HFFc6 (cell line): ENCODE data around the gene NCBP1. TPM values are rescaled to one million over a fixed set of nuclear protein-coding genes. Genes with fewer than 3 reads are reported as not detected.

Experiments
- DNase-seq: peaks from one replicate; pipeline ENCODE4 v3.0.0-alpha.2; 2018
- H3K27ac Mint-ChIP-seq: 2 replicates; pipeline ENCODE4 v1.8.0; 2020; ENCODE audit warnings: mild to moderate bottlenecking, mixed read lengths
- H3K27me3 Mint-ChIP-seq: 2 replicates; pipeline ENCODE4 v1.8.0; 2021; ENCODE audit warnings: mild to moderate bottlenecking, moderate library complexity, mixed read lengths; ENCODE audit not compliant: insufficient read depth
- H3K36me3 Mint-ChIP-seq: 2 replicates; pipeline ENCODE4 v1.8.0; 2021; ENCODE audit warnings: low read depth, mixed read lengths
- H3K4me1 Mint-ChIP-seq: 2 replicates; pipeline ENCODE4 v1.8.0; 2020; ENCODE audit warnings: low read depth, mixed read lengths
- H3K4me3 Mint-ChIP-seq: 2 replicates; pipeline ENCODE4 v1.8.0; 2020; ENCODE audit warnings: mild to moderate bottlenecking, moderate library complexity, mixed read lengths
- H3K9me3 Mint-ChIP-seq: 2 replicates; pipeline ENCODE4 v1.8.0; 2020; ENCODE audit warnings: mild to moderate bottlenecking, mixed read lengths
- total RNA-seq, 6 experiments: library from RNA; stranded (reverse); fragmentation: NEBNext Ultra II Directional; extraction: Animal tissue kit (Norgen Biotek cat#: 25700); gene quantifications; 2 replicates in 1 of 6; 3 replicates in 5 of 6; pipeline ENCODE4 v1.2.3, GENCODE V29; 2021
- TF ChIP-seq, protein P1 (sequence below): fragments of 200-600 bp; sonication (generic); IDR thresholded peaks from 2 replicates; pipeline ENCODE4 v1.5.0; 2021; ENCODE audit warnings: antibody characterized with exemption, mild to moderate bottlenecking

The NCBP1 gene
- total RNA-seq, 6 experiments from 2014 or later: 36.5 to 46.3 (median 41.2) TPM

- no peaks in the 10 kb centered on the region for H3K9me3 Mint-ChIP-seq
- H3K4me3 Mint-ChIP-seq: no peak overlapping the region
- H3K36me3 Mint-ChIP-seq: peaks cover 6% of the 10 kb centered on the region
- DNase-seq: no peak
- H3K4me1 Mint-ChIP-seq: peaks cover 35% of the 10 kb centered on the region
- no peaks in the 10 kb centered on the region for H3K27me3 Mint-ChIP-seq
- TF ChIP-seq, protein P1, sequence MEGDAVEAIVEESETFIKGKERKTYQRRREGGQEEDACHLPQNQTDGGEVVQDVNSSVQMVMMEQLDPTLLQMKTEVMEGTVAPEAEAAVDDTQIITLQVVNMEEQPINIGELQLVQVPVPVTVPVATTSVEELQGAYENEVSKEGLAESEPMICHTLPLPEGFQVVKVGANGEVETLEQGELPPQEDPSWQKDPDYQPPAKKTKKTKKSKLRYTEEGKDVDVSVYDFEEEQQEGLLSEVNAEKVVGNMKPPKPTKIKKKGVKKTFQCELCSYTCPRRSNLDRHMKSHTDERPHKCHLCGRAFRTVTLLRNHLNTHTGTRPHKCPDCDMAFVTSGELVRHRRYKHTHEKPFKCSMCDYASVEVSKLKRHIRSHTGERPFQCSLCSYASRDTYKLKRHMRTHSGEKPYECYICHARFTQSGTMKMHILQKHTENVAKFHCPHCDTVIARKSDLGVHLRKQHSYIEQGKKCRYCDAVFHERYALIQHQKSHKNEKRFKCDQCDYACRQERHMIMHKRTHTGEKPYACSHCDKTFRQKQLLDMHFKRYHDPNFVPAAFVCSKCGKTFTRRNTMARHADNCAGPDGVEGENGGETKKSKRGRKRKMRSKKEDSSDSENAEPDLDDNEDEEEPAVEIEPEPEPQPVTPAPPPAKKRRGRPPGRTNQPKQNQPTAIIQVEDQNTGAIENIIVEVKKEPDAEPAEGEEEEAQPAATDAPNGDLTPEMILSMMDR: no peak
- H3K27ac Mint-ChIP-seq: no peak overlapping the region
Observed at GRCh38 chr9:97640325-97640724, 6.7 kb downstream of the NCBP1 start.

- TF ChIP-seq, protein P1: no peak
- H3K27ac Mint-ChIP-seq: no peak overlapping the region
- H3K4me3 Mint-ChIP-seq: no peak overlapping the region
- no peaks in the 10 kb centered on the region; the same call in 1 of the 2 replicates for H3K4me1 Mint-ChIP-seq
- no peaks in the 10 kb centered on the region for H3K9me3 Mint-ChIP-seq
- H3K36me3 Mint-ChIP-seq: peaks cover 19% of the 10 kb centered on the region
- no peaks in the 10 kb centered on the region for H3K27me3 Mint-ChIP-seq
- DNase-seq: no peak
Observed at GRCh38 chr9:97645720-97646119, 12.1 kb downstream of the NCBP1 start.

DNA sequence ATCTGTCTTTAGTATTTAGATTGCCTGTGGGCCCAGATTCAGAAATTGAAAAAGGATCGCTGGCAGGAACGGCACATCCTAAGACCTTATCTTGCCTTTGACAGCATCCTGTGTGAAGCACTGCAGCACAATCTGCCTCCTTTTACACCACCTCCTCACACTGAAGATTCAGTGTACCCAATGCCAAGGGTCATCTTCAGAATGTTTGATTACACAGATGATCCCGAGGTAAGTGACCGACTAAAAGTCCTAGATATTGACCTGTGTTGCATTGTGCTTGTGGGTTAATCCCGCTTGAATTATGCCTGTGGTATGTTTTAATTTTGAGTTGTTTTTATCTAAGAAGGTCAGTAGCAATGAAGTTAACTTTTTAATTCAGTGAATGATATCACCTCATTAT lies 14.4 kb downstream of the NCBP1 start:
- H3K27ac Mint-ChIP-seq: no peak overlapping the region
- peaks cover 11% of the 10 kb centered on the region for H3K4me1 Mint-ChIP-seq

DNA sequence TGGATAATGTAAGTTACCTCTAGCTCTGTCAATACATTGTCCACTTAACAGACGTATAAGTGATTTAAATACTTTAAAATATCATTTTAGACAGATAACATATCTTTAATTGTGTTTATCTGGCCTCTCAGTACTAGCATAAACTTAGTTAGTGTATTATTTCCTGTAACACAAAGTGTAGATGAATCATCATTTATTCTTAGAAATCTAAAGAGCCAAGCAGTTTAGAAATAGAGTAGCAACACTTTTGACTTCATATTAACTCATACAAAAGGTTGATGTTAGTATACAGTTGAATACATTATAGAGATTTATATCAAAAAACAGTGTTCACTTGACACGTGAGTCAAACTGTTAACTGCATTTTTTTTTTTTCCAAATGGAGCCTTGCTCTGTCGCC lies 18.0 kb downstream of the NCBP1 start:
- DNase-seq: no peak
- no peaks in the 10 kb centered on the region for H3K27me3 Mint-ChIP-seq
- no peaks in the 10 kb centered on the region for H3K9me3 Mint-ChIP-seq
- H3K4me1 Mint-ChIP-seq: peaks cover 11% of the 10 kb centered on the region
- H3K4me3 Mint-ChIP-seq: no peak overlapping the region
- TF ChIP-seq, protein P1: no peak
- H3K36me3 Mint-ChIP-seq: peaks cover 33% of the 10 kb centered on the region
- H3K27ac Mint-ChIP-seq: no peak overlapping the region

More for the DNA sequence above, 14.4 kb downstream of the NCBP1 start:
- DNase-seq: no peak
- no peaks in the 10 kb centered on the region for H3K9me3 Mint-ChIP-seq
- H3K36me3 Mint-ChIP-seq: peaks cover 24% of the 10 kb centered on the region
- no peaks in the 10 kb centered on the region for H3K27me3 Mint-ChIP-seq
- TF ChIP-seq, protein P1: no peak
- H3K4me3 Mint-ChIP-seq: no peak overlapping the region

GRCh38 chr9:97658707-97659106 lies 25.1 kb downstream of the NCBP1 start:
- peaks cover 42% of the 10 kb centered on the region for H3K36me3 Mint-ChIP-seq
- DNase-seq: no peak

More at GRCh38 chr9:97658707-97659106, 25.1 kb downstream of the NCBP1 start:
- no peak overlapping the region for H3K4me3 Mint-ChIP-seq
- H3K4me1 Mint-ChIP-seq: peaks cover 7% of the 10 kb centered on the region; the same call in 1 of the 2 replicates
- no peaks in the 10 kb centered on the region for H3K27me3 Mint-ChIP-seq
- H3K9me3 Mint-ChIP-seq: no peaks in the 10 kb centered on the region
- H3K27ac Mint-ChIP-seq: no peak overlapping the region
- TF ChIP-seq, protein P1: no peak
